ENCODE results near the gene SMIM27. TPM values are rescaled to one million over a fixed set of nuclear protein-coding genes. Genes with fewer than 3 reads are reported as not detected.
A peak's percentile ranks its signal among the peaks of the same experiment; 100 is the strongest.

Gene SMIM27
- total and polyA plus RNA-seq, 2 of the 8 experiments (the other 6 are each of a cell fraction or from before 2014, with no cell fraction given), result 3.6 to 18.1 TPM

GRCh38 chr9:32581512-32582143 lies 29.5 kb downstream of the SMIM27 start (continued):
- no peak for TF ChIP-seq POLR2A (IDR thresholded peaks at IDR 0.05; ENCODE audit: control extremely low read depth in 1 of 2, low read depth in 2 of 2, low read length in 2 of 2)
- TF ChIP-seq NANOG (IDR thresholded peaks at IDR 0.05; ENCODE audit: insufficient read depth, low read depth, low read length, poor library complexity, severe bottlenecking), result no peak
- no peak for TF ChIP-seq GABPA (IDR thresholded peaks at IDR 0.05; ENCODE audit: borderline replicate concordance, insufficient read depth, low read length)
- no peak for TF ChIP-seq CREB1 (IDR thresholded peaks at IDR 0.05)
- no peak for TF ChIP-seq SUZ12 (IDR thresholded peaks at IDR 0.05; ENCODE audit: low read length)
- no peak for TF ChIP-seq MAX (IDR thresholded peaks at IDR 0.05)
- TF ChIP-seq BRCA1 (IDR thresholded peaks at IDR 0.05; ENCODE audit: low read depth, low read length), result no peak
- TF ChIP-seq CTCF (IDR thresholded peaks at IDR 0.05; ENCODE audit: control extremely low read depth in 1 of 3, insufficient read depth in 1 of 3, low read depth in 1 of 3, low read length in 3 of 3), result peak in 2 of 3 experiments; percentile 58 to 74; a peak in 3 of 4 replicates
- TF ChIP-seq NRF1 (IDR thresholded peaks at IDR 0.05; ENCODE audit: low read depth, low read length), result no peak
- TF ChIP-seq SRF (IDR thresholded peaks at IDR 0.05; ENCODE audit: low read depth, low read length), result no peak
- TF ChIP-seq ASH2L (IDR thresholded peaks at IDR 0.05; ENCODE audit: low read length), result no peak
- TF ChIP-seq POU5F1 (IDR thresholded peaks at IDR 0.05; ENCODE audit: low read depth, low read length), result no peak
- TF ChIP-seq PHF8 (conservative IDR thresholded peaks at IDR 0.05; ENCODE audit: low read depth, low read length), result no peak

Data from H1 (cell line).